ENCODE data around the gene TCF7.
A peak's percentile ranks its signal among the peaks of the same experiment; 100 is the strongest.

TCF7 gene

GRCh38 chr5:134090522-134090921 lies 24.0 kb upstream of the TCF7 start:
- no peak for DNase-seq (ENCODE audit: low spot score)

GRCh38 chr5:134091626-134092121 lies 22.8 kb upstream of the TCF7 start:
- no peak for DNase-seq (ENCODE audit: low spot score)

GRCh38 chr5:134092875-134093274 lies 21.6 kb upstream of the TCF7 start:
- DNase-seq (ENCODE audit: low spot score): no peak

- DNase-seq (ENCODE audit: low spot score): no peak
Observed at GRCh38 chr5:134093351-134093750, 21.1 kb upstream of the TCF7 start.

- no peak for DNase-seq (ENCODE audit: low spot score)
Observed at GRCh38 chr5:134095293-134095692, 19.2 kb upstream of the TCF7 start.

- DNase-seq (ENCODE audit: low spot score): no peak
Observed at GRCh38 chr5:134095887-134096589, 18.4 kb upstream of the TCF7 start.

- DNase-seq (ENCODE audit: low spot score): no peak
Observed at GRCh38 chr5:134097211-134097749, 17.2 kb upstream of the TCF7 start.

- no peak for DNase-seq (ENCODE audit: low spot score)
Observed at GRCh38 chr5:134098690-134099089, 15.8 kb upstream of the TCF7 start.

- DNase-seq (ENCODE audit: low spot score): no peak
Observed at GRCh38 chr5:134099288-134099872, 15.1 kb upstream of the TCF7 start.

GRCh38 chr5:134099939-134100282 lies 14.6 kb upstream of the TCF7 start:
- DNase-seq (ENCODE audit: low spot score): no peak

- no peak for DNase-seq (ENCODE audit: low spot score)
Observed at GRCh38 chr5:134100283-134101091, 14.0 kb upstream of the TCF7 start.

- DNase-seq (ENCODE audit: low spot score): peak; percentile 38
Observed at GRCh38 chr5:134101686-134102439, 12.6 kb upstream of the TCF7 start.

- no peak for DNase-seq (ENCODE audit: low spot score)
Observed at GRCh38 chr5:134103397-134103796, 11.1 kb upstream of the TCF7 start.

GRCh38 chr5:134103998-134104654 lies 10.4 kb upstream of the TCF7 start:
- no peak for DNase-seq (ENCODE audit: low spot score)

- DNase-seq (ENCODE audit: low spot score): peak; percentile 36
Observed at GRCh38 chr5:134106991-134107701, 7.3 kb upstream of the TCF7 start.

GRCh38 chr5:134107779-134108178 lies 6.7 kb upstream of the TCF7 start:
- DNase-seq (ENCODE audit: low spot score): peak; percentile 57

GRCh38 chr5:134110382-134110781 lies 4.1 kb upstream of the TCF7 start:
- DNase-seq (ENCODE audit: low spot score): peak; percentile 26

GRCh38 chr5:134111741-134112647 lies 2.5 kb upstream of the TCF7 start:
- DNase-seq (ENCODE audit: low spot score): no peak

GRCh38 chr5:134112726-134113362 lies 1.6 kb upstream of the TCF7 start:
- no peak for DNase-seq (ENCODE audit: low spot score)

Measured in kidney capillary endothelial cell (primary cell).